Stimulated activated CD4-positive, alpha-beta T cell treated with anti-CD3 and anti-CD28 coated beads, Interleukin-1b, Interleukin-23, amount 100 ng/mL, for 48 hours (primary cell): ENCODE data around the gene OXT.

Experiments
- DNase-seq: peaks from one replicate; pipeline ENCODE4 v3.0.0-alpha.2; 2020

Gene OXT

DNA sequence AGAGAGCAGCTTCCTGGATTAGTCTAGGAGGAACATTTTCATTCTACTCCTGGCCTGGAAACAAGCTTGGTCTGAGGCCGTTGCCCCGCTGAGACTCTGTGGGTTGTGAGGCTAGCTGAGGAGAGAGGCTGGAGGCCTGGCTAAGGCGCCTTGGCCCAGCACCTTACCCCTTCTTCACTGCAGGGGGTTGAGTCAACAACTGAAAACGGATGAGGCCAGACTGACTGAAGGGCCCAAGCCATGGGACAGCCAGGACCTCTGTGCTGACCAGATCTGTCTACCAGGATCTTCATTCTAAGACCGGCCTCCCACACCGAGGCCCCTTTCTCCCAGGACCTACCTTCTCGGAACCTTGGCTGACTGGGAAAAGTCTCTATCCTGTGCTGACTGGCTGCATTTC lies 16.6 kb downstream of the OXT start:
- DNase-seq, result no peak

DNA sequence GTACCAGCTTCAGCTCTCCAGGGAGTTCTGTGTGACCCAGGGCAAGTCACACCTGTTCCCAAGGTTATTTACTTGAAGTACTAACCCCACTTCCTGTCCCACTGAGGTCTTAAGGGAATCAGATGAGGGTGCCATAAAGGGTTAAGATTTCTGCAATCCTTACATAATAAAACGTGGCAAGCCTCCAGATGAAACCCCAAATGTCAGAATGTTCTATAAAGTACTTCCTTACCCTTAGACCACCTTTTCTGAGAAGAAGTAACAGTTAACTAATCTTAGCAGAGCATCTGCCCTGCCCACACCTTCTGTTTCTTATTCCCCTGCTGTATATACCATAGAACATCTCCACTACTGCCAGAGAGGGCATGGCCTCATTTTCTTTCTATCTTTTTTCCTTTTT lies 19.1 kb downstream of the OXT start:
- DNase-seq, result no peak

DNA sequence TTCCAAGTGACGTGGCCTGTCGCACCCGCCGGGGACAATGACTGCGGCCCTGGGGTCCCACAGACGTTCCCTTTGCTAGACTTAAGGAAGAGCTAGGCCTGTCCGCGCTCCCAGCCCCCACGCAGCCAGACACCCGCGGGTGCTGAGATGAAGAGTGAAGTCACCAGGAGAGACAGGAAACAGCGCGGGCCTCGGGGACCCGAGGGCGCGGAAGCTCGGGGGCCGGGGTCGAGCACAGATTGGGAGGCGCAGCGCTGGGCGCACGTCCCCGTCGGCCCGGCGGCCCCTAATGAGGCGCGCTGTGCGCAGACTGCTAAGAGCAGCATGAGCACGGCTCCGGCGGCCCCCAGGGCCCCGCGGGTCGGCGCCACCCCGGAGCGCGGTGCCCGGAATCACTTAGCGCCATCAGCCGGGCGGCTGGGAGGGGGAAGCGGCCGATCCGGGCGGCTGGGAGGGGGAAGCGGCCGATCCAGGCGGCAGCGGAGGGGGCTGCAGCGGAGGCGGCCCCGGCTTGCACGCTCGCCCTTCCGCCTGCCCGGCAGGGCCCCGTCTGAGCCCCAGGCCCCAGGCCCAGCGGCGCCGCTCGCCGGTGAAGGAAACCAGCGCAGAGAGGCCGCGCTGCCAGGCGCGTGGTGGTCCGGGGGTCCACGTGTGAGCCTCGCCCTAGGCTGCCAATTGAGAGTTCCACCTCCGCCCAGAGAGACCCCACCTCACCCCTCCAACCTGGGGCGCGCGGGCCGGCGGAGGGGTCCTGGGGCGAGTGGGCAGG lies 21.4 kb downstream of the OXT start:
- peak; percentile 57 for DNase-seq

DNA sequence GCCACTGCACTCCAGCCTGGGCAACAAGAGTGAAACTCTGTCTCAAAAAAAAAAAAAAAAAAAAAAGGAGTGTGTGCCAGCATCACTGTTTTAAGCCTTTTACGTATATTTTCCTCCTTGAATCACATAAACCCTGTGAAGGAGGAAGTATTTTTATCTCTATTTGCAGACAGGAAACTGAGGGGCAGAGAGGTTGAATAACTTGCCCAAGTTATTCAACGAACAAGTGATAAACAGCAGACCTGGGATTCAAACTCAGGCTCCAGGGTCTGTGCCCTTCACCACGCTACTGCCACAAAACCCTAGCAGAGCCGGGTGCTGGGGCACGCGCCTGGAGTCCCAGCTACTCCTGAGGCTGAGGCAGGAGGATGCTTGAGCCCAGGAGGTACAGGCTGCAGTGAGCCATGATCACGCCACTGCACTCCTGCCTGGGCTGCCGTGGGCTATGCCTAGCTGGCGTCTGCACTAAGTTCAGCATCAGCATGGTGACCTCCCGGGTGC lies 22.5 kb downstream of the OXT start:
- DNase-seq, result no peak

DNA sequence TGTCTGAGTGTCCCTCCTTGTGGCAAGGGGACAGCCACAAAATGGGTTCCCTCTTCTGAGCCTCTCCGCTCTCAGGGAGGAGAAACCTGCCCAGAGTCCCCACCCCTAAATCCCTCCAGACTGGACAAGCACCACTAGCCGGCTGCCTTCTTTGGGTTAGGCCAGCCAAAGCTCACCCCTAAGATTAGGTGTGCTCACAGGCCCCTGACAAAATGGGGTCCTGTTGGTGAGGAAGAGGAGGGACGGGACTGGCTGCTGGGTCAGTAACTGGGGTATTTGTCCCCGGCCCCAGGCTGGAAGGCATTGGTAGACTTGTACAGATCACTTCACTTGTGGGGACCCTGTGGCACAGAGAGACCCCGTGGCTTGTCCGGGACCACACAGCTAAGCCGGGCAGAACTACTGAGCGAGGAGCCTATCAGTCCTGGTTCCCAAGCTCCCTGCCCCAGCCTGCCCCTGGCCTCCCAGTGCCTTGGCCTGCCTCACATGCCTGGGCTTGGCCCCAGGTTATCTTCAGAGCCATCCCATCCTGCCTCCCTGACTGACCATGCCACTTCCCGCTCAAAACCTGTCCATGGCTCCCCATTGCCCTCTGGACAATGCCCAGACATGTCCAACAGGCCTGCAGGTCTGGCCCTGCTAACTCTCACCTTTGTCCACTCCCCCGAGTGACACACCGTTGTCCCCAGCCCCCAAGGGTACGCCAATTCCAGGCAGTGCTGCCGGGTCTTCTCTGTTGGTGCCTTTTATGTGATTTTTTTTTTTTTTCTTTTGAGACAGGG lies 23.6 kb downstream of the OXT start:
- no peak for DNase-seq

DNA sequence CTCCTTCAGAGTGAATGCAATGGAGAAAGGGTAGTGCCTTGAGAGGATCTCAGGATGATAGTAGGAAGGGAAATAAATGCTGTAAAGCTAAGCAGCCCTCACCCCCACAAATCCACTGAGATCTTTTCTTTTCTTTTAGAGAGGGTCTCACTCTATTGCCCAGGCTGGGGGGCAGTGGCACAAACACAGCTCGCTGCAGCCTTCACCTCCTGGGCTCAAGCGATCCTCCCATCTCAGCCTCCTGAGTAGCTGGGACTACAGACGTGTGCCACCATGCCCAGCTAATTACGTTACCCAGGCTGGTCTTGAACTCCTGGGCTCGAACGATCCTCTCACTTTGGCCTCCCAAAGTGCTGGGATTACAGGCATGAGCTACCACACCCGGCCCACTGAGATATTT lies 29.1 kb downstream of the OXT start:
- no peak for DNase-seq

DNA sequence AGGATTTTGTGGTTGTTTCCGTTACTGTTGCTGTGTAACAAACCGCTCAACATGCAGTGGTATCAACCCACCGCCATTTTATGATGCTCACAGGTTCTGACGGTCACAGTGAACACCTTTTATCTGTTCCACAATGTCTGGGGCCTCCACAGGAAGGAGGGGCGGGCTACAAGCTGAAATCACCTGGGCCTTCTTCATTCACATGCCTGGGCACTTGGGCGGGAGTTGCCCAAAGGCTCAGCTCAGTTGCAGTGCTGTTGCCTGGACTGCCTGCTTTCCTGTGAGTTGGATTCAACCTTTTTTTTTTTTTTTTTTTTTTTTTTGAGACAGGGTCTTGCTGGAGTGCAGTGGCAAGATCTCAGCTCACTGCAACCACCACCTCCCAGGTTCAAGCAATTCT lies 29.8 kb downstream of the OXT start:
- no peak for DNase-seq

DNA sequence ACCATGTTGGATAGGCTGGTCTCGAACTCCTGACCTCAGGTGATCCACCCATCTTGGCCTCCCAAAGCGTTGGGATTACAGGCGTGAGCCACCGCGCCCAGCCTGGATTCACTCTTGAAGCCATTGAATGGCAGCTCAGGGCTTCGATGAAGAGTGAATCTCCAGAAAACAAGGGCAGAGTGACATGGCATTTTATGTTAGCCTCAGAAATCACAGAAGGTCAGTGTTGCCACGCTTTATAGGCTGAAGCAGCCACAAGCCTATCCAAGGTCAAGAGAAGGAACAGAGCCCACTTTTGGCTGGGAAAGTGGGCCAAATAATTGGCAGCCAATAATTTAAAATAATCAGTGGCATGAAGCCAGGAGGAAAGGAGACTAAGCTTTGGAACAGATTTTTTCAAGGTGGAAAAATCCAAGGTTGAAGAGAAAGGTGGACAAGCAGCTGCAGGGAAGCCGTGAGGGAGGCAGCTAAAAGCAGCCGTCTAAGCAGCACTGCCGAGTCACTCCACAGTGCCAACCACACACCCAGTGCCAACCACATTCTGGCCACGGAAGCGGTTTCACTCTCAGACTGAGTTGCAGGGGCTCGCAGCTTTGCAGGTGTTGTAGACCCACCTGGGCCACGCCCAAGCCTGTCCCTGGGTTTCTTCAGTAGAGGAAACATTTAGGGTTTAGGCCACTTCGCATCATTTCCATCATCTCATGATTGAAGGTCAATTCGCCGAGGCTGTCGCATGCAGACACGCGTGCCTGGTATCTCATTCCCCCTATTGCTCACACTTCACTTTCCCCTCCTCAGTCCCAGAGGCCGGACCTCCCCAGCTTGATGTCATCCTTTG lies 30.5 kb downstream of the OXT start:
- peak; percentile 77 for DNase-seq

DNA sequence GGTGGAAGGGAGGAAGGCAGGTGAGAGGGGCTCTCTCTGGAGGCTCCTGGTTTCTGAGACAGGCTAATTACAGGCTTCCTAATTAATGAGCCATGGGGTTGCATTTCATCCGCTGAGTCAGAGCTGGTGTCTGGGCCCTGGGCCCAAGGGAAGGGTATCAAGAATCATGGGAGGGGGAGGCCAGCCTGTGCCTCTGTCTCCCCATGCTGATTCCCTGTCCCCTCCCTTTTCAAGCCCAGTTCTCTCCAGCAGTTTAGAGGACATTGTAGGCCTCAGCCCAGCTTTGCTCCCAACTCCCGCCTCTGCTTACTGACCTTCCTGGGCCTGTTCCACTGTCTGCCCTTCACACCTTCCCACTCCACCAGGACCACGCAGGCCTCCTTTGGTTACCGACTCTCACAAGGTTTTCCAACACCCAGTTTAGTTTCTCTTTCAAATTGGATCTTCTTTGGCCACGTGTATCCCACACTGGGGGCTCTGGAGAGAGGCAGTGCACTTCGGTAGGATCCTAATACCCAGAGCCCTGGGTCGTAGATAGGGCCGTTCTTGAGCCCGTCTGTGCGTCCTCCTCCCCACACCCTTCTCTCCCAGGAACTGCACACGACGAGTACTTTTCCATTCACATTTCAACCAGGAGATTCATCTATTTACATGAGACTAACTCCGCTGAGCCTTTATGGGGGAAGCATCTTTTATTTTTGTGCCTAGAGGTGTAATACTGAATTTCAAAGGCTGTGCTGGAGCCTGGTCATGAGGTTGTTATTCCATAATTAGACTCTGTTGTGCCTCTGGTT lies 31.4 kb downstream of the OXT start:
- DNase-seq, result no peak

DNA sequence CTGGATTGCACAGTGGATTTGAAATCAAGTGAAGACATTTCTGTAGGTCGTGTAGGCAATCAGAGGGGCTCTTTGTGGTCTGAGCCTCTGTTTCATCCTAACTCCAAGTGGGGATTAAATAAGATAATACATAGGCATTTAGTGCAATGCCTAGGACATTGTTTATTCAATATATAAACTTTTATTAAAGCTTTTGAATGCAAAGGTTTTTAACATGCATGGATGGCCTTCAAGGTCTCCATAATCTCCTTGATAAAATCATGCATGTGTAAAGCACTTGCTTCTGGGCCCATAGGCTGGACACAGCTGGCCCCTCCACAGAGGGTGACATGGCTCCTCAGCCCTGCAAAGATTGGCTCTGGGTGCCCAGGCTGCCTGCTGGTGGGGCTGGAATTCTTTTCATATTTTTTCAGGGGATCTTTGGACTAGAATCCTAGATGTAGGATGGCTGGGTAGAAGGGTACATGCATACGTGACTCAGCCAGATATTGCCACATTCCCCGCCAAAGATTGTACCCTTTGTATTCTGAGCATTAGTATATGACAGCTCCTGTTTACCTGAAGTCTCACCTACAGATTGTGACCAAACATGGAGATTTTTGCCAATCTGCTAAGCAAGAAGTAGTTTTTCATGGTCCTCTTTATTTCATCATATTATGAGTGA lies 32.1 kb downstream of the OXT start:
- DNase-seq, result no peak

DNA sequence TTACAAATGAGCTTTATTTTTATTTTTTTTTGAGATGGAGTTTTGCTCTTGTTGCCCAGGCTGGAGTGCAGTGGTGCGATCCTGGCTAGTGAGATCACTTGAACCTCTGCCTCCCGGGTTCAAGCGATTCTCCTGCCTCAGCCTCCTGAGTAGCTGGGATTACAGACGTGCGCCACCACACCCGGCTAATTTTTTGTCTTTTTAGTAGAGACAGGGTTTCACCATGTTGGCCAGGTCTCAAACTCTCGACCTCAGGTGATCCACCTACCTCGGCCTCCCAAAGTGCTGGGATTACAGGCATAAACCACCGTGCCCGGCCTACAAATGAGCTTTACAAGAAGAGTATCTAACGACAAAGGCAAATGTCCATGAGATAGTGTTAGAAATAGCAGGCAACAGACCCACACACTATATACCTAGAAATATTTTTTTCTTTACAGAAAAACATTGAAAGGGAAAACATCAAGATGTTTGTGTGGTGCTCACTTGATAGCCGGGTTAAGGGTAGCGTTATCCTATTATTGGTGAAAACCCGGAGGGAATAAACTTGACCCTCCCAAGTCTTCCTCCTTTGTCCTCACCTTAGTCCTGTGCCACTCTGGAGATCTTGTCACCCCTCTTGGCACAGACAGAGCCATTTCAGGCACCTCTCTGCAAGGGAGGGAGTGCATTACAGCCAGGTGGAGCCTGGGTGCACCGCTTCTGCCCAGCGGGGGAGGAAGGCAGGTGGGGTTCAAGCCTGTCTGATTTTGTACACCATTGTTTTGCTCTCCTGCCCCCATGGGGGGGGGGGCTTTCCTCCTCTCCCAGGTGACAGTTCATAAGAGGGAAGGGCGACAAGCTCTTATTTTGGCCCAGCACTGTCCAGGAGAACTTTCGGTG lies 34.1 kb downstream of the OXT start:
- no peak for DNase-seq

DNA sequence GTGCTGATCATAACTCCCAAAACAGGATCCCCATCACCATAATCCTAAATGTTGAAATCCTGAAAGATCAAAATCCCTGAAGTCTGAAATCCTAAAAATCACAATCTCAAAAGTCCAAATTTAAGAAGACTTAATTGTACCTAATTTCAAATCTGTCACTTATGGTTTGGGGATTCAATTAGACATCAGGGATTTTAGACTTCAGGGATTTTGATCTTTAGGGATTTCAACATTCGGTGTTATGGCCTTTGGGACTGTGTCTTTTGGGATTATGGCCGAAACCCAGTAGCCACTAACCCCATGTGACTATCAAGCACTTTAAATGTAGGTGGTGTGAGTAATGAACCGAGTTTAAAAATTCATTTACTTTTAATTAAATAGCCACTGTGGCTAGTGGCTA lies 34.8 kb downstream of the OXT start:
- no peak for DNase-seq

DNA sequence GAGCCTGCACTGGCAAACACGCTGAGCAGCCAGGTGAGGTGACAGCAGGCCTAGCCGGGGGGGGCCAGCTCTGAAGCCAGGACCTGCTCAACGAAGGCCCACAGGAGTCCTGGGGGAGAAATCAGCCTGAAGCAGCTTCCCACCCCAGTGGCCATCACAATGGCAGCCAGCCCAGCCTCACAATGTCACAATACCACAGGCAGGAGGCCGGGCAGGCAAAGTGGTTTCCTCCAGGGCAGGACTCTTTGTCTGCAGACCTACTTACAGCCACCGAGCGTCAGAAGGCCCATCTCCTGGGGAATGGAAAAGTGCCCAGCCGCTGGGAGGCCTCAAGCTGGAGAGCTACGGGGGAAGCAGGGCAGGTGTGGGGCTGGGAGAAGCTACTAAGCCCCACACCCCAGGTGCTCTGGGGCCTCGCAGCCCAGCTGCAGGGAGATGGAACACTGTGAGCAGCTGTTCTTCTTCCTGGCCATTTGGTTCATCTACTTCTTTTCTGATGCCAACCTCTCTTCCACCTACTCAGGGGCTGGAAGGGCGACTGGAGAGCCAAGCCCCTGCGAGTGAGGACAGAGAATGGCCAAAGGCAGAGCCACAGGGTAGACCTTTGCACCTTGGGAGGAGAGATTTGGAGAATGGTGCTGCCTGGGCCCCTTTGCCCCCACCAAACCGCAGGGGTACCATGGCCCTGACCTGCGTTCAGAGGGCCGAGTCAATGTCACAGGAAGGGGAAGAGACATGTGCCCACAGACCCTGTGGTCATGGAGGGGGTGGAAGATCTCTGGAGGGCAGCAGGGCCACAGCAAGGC lies 35.4 kb downstream of the OXT start:
- no peak for DNase-seq

DNA sequence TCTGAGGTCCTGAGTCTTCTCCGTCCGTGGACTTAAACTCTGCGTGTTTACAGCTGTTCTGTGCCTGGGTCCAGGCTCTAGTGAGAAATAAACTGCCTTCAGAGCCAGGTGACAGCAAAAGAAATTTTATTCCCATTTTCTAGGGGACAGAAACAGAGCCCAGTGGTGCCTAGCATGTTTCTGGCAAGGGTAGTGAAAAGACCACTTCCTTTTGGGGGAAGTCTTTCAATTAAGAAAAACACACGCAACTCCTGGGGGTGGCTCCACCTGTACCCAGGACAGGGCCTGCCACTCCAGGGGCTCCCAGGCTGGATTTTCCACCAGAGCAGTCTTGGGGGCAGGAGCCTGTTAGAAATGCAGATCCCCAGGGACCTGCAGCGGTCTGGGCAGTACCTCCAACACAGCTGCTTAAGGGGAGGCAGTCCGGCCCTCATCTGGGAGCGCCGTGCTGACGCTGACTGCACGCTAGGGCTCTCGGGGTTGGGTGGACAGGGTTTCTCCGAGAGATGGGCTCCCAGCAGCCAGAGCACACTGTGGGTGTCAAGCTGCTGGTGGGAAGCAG lies 36.1 kb downstream of the OXT start:
- no peak for DNase-seq

DNA sequence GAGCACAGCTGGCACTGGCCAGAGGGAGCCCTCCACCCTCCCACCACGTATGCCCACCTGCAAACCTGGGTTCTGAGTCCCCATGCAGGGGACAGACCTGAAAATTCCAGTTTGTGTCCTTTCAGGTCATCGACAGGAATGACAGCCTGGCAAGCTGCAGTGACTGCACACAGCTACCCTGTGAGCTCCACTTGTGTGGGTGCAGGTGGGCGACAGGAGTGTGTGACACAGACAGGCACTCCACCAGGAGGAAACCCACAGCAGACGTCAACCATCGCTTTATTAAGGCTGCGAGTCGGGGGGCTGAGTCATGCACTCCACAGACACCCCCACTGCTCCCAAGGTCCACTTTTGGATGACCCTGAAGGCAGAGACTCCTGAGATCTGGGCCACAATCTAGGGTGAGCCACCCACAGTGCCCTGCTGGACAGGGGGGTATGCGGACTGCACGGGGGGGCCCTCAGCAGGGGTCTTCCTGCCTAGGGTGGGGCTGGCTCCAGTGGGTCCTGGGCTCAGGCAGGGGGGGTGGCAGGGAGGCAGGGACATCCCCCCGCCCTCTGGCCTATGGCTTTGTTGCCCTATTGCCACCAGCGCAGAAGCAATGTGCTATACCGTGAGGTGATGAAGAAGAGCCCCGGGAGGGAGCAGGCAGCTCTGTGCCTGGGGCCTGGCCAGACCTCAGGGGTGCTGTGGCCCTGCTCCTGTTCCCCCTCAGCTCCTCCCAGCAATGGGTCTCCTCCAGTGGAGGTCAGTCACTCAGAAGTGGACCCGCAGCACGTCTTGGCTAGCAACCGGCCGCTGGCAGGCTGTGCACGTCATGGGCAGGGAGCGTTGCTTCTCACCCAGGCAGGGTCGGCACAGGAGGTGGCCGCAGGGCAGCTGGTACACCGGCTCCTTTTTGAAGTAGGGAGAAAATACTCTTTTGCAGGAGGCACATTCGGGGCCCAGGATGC lies 38.2 kb downstream of the OXT start:
- DNase-seq, result no peak

DNA sequence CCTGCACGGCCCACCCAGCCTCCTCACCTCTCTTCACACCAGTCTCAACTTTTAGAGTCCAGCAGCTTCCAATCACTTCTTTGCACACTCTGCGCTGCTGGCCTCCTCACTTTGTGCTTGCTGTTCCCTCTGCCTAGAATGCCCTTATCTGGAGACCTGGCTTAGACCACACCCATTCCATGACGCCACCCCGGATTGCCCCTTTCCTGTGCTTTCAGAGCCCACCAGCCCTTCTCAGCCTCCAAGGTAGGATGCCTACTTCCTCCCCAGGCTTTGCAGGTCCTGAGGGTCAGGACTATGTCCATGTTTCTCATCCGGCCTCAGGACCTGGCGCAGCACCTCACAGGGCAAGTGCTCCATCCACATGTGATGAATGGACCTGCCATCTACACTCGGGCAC lies 40.1 kb downstream of the OXT start:
- DNase-seq, result no peak

DNA sequence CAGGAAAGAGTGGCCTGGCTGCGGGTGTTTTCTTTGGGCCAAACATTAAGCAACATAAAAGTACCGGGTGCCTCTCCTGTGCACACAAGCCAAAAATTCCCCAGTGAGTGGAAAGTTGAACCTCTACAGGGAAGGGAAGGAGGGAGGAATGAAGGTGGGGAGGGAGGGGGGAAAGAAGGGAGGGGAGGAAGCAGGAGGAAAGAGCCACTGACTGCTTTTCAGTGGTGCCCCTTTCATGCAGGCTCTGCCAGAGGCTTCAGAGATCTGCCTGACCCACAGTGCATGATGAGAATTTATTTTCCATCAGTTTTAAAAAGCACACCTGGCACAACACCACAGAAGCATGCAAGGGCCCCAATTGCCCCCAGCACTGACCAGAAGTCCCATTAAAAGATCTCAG lies 40.6 kb downstream of the OXT start:
- no peak for DNase-seq
